ENCODE data around the gene TNP2. TPM values are rescaled to one million over a fixed set of nuclear protein-coding genes. Genes with fewer than 3 reads are reported as not detected.

TNP2 gene
- not detected in 2 replicates for total RNA-seq (2014; rRNA removed; shearing (Covaris generic); ENCODE audit: low replicate concordance)

- H3K4me2 ChIP-seq (ENCODE audit: low read depth, low read length, poor library complexity, severe bottlenecking), result no peak within 1 kb of the TSS
- H4K20me1 ChIP-seq (ENCODE audit: insufficient read depth, low read depth, low read length), result no peaks in the 10 kb centered on the region
- H3K9me3 ChIP-seq (ENCODE audit: low read length), result no peaks in the 10 kb centered on the region
- no peak for DNase-seq
- no peak within 1 kb of the TSS for H3K9ac ChIP-seq (ENCODE audit: low read length)
- no peak within 1 kb of the TSS for H2AFZ ChIP-seq (ENCODE audit: low read length)
- no peaks in the 10 kb centered on the region for H3K4me1 ChIP-seq (ENCODE audit: low read length)
- no peaks in the 10 kb centered on the region for H3K27me3 ChIP-seq (ENCODE audit: low read length)
- H3K27ac ChIP-seq (ENCODE audit: low read length), result no peak within 1 kb of the TSS
- H3K9me2 ChIP-seq (replicated peaks; ENCODE audit: insufficient read depth, low read length), result no peaks in the 10 kb centered on the region
- no peaks in the 10 kb centered on the region for H3K36me3 ChIP-seq (ENCODE audit: insufficient read depth, low read length)
- H3K79me2 ChIP-seq (ENCODE audit: low read length), result no peaks in the 10 kb centered on the region
- H3K4me3 ChIP-seq (ENCODE audit: low read length), result no peak within 1 kb of the TSS
Observed at GRCh38 chr16:11268921-11269375, at the start of gene TNP2. Gene TNP2 (minus strand): TSS chr16:11269325. CDS start chr16:11269262, 63 bp downstream.

GRCh38 chr16:11318817-11319216 is 49.7 kb upstream of the TNP2 start:
- H3K9me2 ChIP-seq (replicated peaks; ENCODE audit: insufficient read depth, low read length), result no peaks in the 10 kb centered on the region
- H4K20me1 ChIP-seq (ENCODE audit: insufficient read depth, low read depth, low read length), result no peaks in the 10 kb centered on the region
- no peaks in the 10 kb centered on the region for H3K9me3 ChIP-seq (ENCODE audit: low read length)
- no peak overlapping the region for H3K9ac ChIP-seq (ENCODE audit: low read length)
- H3K27me3 ChIP-seq (ENCODE audit: low read length), result no peaks in the 10 kb centered on the region
- H3K79me2 ChIP-seq (ENCODE audit: low read length), result no peaks in the 10 kb centered on the region
- H3K4me3 ChIP-seq (ENCODE audit: low read length), result no peak overlapping the region
- DNase-seq, result no peak
- H3K4me1 ChIP-seq (ENCODE audit: low read length), result peaks cover 13% of the 10 kb centered on the region
- no peak overlapping the region for H2AFZ ChIP-seq (ENCODE audit: low read length)
- H3K4me2 ChIP-seq (ENCODE audit: low read depth, low read length, poor library complexity, severe bottlenecking), result no peak overlapping the region
- no peaks in the 10 kb centered on the region for H3K36me3 ChIP-seq (ENCODE audit: insufficient read depth, low read length)
- H3K27ac ChIP-seq (ENCODE audit: low read length), result no peak overlapping the region

DNA sequence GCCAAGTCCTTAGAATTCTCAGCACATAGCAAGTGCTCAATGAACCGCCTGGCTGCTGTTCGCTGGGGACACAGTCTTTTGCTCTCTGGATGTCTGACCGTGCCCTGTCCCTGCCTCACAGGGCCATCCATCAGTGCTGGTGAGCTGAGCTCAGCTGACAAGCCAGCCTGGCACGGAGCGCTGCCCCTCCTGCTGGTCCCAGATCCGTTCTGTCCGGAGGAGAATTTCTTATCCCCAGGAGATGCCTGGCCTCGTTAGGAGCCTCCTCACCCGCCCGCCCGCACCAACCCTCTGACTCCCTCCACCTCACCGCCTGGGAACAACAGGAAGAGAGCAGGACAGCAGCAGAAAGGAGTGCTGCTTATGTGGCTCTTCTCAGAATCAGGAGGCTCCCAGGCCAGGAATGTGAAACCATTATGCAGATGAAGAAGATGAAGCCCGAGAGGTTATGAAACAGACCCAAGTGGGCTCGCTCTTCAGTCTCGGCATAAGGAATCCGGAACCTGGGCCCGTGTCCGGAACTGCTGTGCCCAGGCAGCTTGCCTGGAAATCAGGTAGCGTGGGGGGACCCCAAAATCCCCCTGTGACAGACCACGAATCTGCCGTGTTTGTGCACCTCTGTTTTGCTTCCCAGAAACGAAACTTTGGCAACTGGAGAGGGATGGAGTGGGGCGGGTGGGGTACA is 47.3 kb upstream of the TNP2 start:
- Histone ChIP-seq H3K9me3 (ENCODE audit: low read length) (no peaks in the 10 kb centered on the region), H3K27me3 (ENCODE audit: low read length) (no peaks in the 10 kb centered on the region), H3K4me3 (ENCODE audit: low read length) (no peak overlapping the region), H3K9me2 (replicated peaks; ENCODE audit: insufficient read depth, low read length) (no peaks in the 10 kb centered on the region), H3K4me2 (ENCODE audit: low read depth, low read length, poor library complexity, severe bottlenecking) (no peak overlapping the region), H3K27ac (ENCODE audit: low read length) (no peak overlapping the region), H3K36me3 (ENCODE audit: insufficient read depth, low read length) (no peaks in the 10 kb centered on the region), H3K9ac (ENCODE audit: low read length) (no peak overlapping the region), H3K4me1 (ENCODE audit: low read length) (peaks cover 17% of the 10 kb centered on the region), H2AFZ (ENCODE audit: low read length) (no peak overlapping the region), H3K79me2 (ENCODE audit: low read length) (no peaks in the 10 kb centered on the region), H4K20me1 (ENCODE audit: insufficient read depth, low read depth, low read length) (no peaks in the 10 kb centered on the region)
- DNase-seq, result no peak

GRCh38 chr16:11315510-11315909 is 46.4 kb upstream of the TNP2 start:
- Histone ChIP-seq H3K79me2 (ENCODE audit: low read length) (no peaks in the 10 kb centered on the region), H3K27ac (ENCODE audit: low read length) (no peak overlapping the region), H3K4me1 (ENCODE audit: low read length) (peaks cover 20% of the 10 kb centered on the region), H3K9me3 (ENCODE audit: low read length) (no peaks in the 10 kb centered on the region), H4K20me1 (ENCODE audit: insufficient read depth, low read depth, low read length) (no peaks in the 10 kb centered on the region), H2AFZ (ENCODE audit: low read length) (no peak overlapping the region), H3K4me2 (ENCODE audit: low read depth, low read length, poor library complexity, severe bottlenecking) (no peak overlapping the region), H3K9ac (ENCODE audit: low read length) (no peak overlapping the region), H3K27me3 (ENCODE audit: low read length) (no peaks in the 10 kb centered on the region), H3K36me3 (ENCODE audit: insufficient read depth, low read length) (no peaks in the 10 kb centered on the region), H3K4me3 (ENCODE audit: low read length) (no peak overlapping the region), H3K9me2 (replicated peaks; ENCODE audit: insufficient read depth, low read length) (no peaks in the 10 kb centered on the region)
- no peak for DNase-seq

- peaks cover 16% of the 10 kb centered on the region for H3K4me1 ChIP-seq (ENCODE audit: low read length)
- peaks cover 2% of the 10 kb centered on the region; the same call in 1 of the 2 replicates for H3K27me3 ChIP-seq (ENCODE audit: low read length)
- no peak for DNase-seq
- no peak overlapping the region for H3K9ac ChIP-seq (ENCODE audit: low read length)
- no peaks in the 10 kb centered on the region for H3K36me3 ChIP-seq (ENCODE audit: insufficient read depth, low read length)
- no peaks in the 10 kb centered on the region for H4K20me1 ChIP-seq (ENCODE audit: insufficient read depth, low read depth, low read length)
- no peak overlapping the region for H3K27ac ChIP-seq (ENCODE audit: low read length)
- H2AFZ ChIP-seq (ENCODE audit: low read length), result no peak overlapping the region
- no peaks in the 10 kb centered on the region for H3K79me2 ChIP-seq (ENCODE audit: low read length)
- no peak overlapping the region for H3K4me2 ChIP-seq (ENCODE audit: low read depth, low read length, poor library complexity, severe bottlenecking)
- no peak overlapping the region for H3K4me3 ChIP-seq (ENCODE audit: low read length)
- no peaks in the 10 kb centered on the region for H3K9me3 ChIP-seq (ENCODE audit: low read length)
- H3K9me2 ChIP-seq (replicated peaks; ENCODE audit: insufficient read depth, low read length), result no peaks in the 10 kb centered on the region
Observed at GRCh38 chr16:11314309-11314894, 45.3 kb upstream of the TNP2 start.

DNA sequence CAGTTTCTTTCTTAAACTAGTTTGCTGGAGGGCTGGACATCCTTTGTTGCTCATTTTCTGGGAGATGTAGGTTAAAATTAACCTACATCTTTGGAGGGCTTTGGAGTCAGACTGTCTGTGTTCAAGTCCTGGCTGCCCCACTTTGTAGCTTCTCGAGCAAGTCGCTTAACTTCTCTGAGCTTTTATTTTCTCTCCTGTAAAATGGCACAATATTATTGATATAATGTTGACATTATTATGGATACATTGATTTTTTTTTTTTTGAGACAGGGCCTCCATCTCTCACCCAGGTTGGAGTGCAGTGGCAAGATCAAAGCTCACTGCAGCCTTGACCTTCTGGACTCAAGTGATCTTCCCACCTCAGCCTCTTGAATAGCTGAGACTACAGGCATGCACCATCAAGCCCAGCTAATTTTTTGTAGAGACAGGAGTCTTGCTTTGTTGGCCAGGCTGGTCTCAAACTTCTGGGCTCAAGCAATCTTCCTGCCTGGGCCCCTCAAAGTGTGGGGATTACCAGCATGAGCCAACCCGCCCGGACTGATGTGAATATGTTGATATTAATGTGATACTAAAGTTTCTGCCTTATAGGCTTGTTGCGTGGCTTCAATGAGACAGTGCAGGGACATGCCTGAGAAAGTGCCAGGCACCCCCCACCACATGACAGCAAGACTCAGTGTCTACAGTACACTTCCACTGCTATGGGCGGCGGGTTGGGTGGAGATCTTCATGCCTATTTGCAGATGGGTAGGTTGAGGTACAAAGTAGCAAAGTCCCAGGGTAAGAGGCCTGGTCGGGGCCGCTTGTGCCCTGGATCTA is 44.6 kb upstream of the TNP2 start:
- Histone ChIP-seq H3K36me3 (ENCODE audit: insufficient read depth, low read length) (no peaks in the 10 kb centered on the region), H3K27ac (ENCODE audit: low read length) (no peak overlapping the region), H3K9me3 (ENCODE audit: low read length) (no peaks in the 10 kb centered on the region), H3K4me2 (ENCODE audit: low read depth, low read length, poor library complexity, severe bottlenecking) (no peak overlapping the region), H3K9ac (ENCODE audit: low read length) (no peak overlapping the region), H4K20me1 (ENCODE audit: insufficient read depth, low read depth, low read length) (no peaks in the 10 kb centered on the region), H3K27me3 (ENCODE audit: low read length) (peaks cover 2% of the 10 kb centered on the region; the same call in 1 of the 2 replicates), H3K9me2 (replicated peaks; ENCODE audit: insufficient read depth, low read length) (no peaks in the 10 kb centered on the region), H3K4me3 (ENCODE audit: low read length) (no peak overlapping the region), H3K4me1 (ENCODE audit: low read length) (peaks cover 20% of the 10 kb centered on the region), H3K79me2 (ENCODE audit: low read length) (no peaks in the 10 kb centered on the region), H2AFZ (ENCODE audit: low read length) (no peak overlapping the region)
- DNase-seq, result no peak

DNA sequence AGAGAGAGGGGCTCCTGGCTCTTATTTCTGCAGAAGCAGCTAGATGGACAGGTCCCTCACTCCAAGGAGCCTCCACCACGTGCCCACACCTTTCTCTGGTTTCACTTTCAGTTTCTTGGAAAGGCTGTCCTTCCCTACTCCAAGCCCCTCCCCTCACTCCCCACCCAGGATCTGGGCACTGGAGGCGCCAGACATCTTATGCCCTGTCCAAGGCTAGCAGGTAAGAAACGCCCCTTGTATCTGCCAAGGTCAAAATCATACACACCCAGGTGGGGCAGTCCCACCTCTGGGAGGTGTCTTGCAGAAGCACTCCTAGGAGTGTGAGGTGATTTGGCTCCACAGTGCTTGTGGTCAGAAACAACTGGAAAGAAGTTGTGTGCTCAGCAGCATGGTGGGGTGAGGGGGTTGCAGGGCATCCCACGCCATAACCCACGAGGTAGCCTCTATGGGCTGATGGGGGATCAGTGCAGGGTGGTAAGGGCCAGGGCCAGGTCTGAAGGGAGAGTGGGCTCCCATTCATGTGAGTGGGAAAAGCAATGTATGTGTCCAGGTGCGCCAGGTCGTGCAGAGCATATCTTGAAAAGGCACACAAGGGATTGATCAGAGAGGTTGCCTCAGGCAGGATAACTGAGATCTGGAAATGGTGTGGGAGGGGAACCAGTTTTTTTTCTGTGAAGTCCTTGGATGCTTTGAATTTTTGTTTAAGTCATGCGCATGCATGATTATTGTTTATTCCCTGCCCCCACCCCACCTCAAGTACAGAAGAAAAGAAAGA is 43.8 kb upstream of the TNP2 start:
- Histone ChIP-seq H3K9me3 (ENCODE audit: low read length) (no peaks in the 10 kb centered on the region), H3K79me2 (ENCODE audit: low read length) (no peaks in the 10 kb centered on the region), H3K27ac (ENCODE audit: low read length) (no peak overlapping the region), H2AFZ (ENCODE audit: low read length) (no peak overlapping the region), H3K9ac (ENCODE audit: low read length) (no peak overlapping the region), H3K9me2 (replicated peaks; ENCODE audit: insufficient read depth, low read length) (no peaks in the 10 kb centered on the region), H3K4me3 (ENCODE audit: low read length) (no peak overlapping the region), H3K36me3 (ENCODE audit: insufficient read depth, low read length) (no peaks in the 10 kb centered on the region), H3K4me1 (ENCODE audit: low read length) (peaks cover 28% of the 10 kb centered on the region), H3K27me3 (ENCODE audit: low read length) (peaks cover 2% of the 10 kb centered on the region; the same call in 1 of the 2 replicates), H3K4me2 (ENCODE audit: low read depth, low read length, poor library complexity, severe bottlenecking) (no peak overlapping the region), H4K20me1 (ENCODE audit: insufficient read depth, low read depth, low read length) (no peaks in the 10 kb centered on the region)
- no peak for DNase-seq

All from Karpas-422 (cell line).